Keratinocyte (primary cell): ENCODE data around the gene MRPS15. TPM values are rescaled to one million over a fixed set of nuclear protein-coding genes. Genes with fewer than 3 reads are reported as not detected.
"Not testable (repeated sequence)": the region's sequence is repeated elsewhere in the genome, so short reads cannot be mapped to it uniquely, and the experiment has no call there.

Experiments
- DNase-seq: peaks from one replicate; pipeline ENCODE4 v3.0.0-alpha.2; 2011; ENCODE audit warnings: low read depth, missing footprints, low spot score
- FAIRE-seq: peaks from 2 replicates; lab custom pipeline; 2011; peaks lifted over from hg19 to GRCh38; lab: Jason Lieb, UNC
- H2AFZ ChIP-seq: 2 replicates; pipeline ENCODE4 v1.6.0; 2012; ENCODE audit warnings: low read length, control low read depth, inconsistent platforms; ENCODE audit not compliant: control insufficient read depth
- H3K27ac ChIP-seq: 2 replicates; pipeline ENCODE4 v1.5.1; 2011; ENCODE audit warnings: low read length; ENCODE audit not compliant: control insufficient read depth, insufficient read depth
- H3K27me3 ChIP-seq: 3 replicates; pipeline ENCODE4 v1.6.0; 2011; ENCODE audit warnings: low read length; ENCODE audit not compliant: control insufficient read depth, insufficient read depth; ENCODE audit errors: extremely low read depth
- H3K36me3 ChIP-seq, 2 experiments: 2 replicates in 1 of 2; 3 replicates in 1 of 2; pipeline ENCODE4 v1.5.1; 2011; ENCODE audit warnings: low read length in 2 of 2, mild to moderate bottlenecking in 1 of 2; ENCODE audit not compliant: control insufficient read depth in 2 of 2, insufficient read depth in 2 of 2; ENCODE audit errors: extremely low read depth in 1 of 2
- H3K4me1 ChIP-seq: 3 replicates; pipeline ENCODE4 v1.5.1; 2011; ENCODE audit warnings: low read length; ENCODE audit not compliant: control insufficient read depth, insufficient read depth; ENCODE audit errors: extremely low read depth
- H3K4me2 ChIP-seq: 3 replicates; pipeline ENCODE4 v1.6.0; 2011; ENCODE audit warnings: low read depth, low read length; ENCODE audit not compliant: control insufficient read depth, insufficient read depth; ENCODE audit errors: extremely low read depth
- H3K4me3 ChIP-seq, 3 experiments: fragments of 200-600 bp in 1 of 3; sonication (generic) in 1 of 3; 2 replicates in 2 of 3; 3 replicates in 1 of 3; pipeline ENCODE4 v1.5.1; 2011 to 2016; ENCODE audit warnings: low read length in 3 of 3, mild to moderate bottlenecking in 3 of 3, control low read depth in 2 of 3, inconsistent platforms in 1 of 3, low read depth in 1 of 3, mixed read lengths in 1 of 3, mixed run types in 1 of 3, moderate library complexity in 1 of 3; ENCODE audit not compliant: control insufficient read depth in 2 of 3, insufficient read depth in 2 of 3; ENCODE audit errors: extremely low read depth in 1 of 3
- H3K79me2 ChIP-seq: 2 replicates; pipeline ENCODE4 v1.6.0; 2012; ENCODE audit warnings: low read length; ENCODE audit not compliant: control insufficient read depth, insufficient read depth
- H3K9ac ChIP-seq: 3 replicates; pipeline ENCODE4 v1.6.0; 2011; ENCODE audit warnings: low read length; ENCODE audit not compliant: control insufficient read depth, insufficient read depth; ENCODE audit errors: extremely low read depth
- H3K9me1 ChIP-seq: 3 replicates; pipeline ENCODE4 v1.6.0; 2011; ENCODE audit warnings: low read length; ENCODE audit not compliant: control insufficient read depth, insufficient read depth; ENCODE audit errors: extremely low read depth
- H3K9me3 ChIP-seq: 2 replicates; pipeline ENCODE4 v1.5.1; 2012; ENCODE audit warnings: low read depth, low read length; ENCODE audit not compliant: control insufficient read depth
- H4K20me1 ChIP-seq: 3 replicates; pipeline ENCODE4 v1.6.0; 2011; ENCODE audit warnings: low read length; ENCODE audit not compliant: control insufficient read depth, insufficient read depth; ENCODE audit errors: extremely low read depth
- CTCF ChIP-seq, 3 experiments: IDR thresholded peaks in 1 of 3; conservative IDR thresholded peaks in 1 of 3; optimal IDR thresholded peaks in 1 of 3; 2 replicates in 2 of 3; 3 replicates in 1 of 3; pipeline versions ENCODE3 to v1.5.1; 2011; ENCODE audit warnings: low read length in 3 of 3, mild to moderate bottlenecking in 3 of 3, moderate library complexity in 2 of 3, control low read depth in 1 of 3, inconsistent platforms in 1 of 3; ENCODE audit not compliant: insufficient read depth in 2 of 3; ENCODE audit errors: extremely low read depth in 1 of 3
- EZH2 ChIP-seq: IDR thresholded peaks from one replicate; pipeline ENCODE4 v1.6.1; 2012; ENCODE audit warnings: inconsistent platforms, mild to moderate bottlenecking, low read length, moderate library complexity
- dilution Hi-C: fragments of 300-500 bp; cut with MboI; formaldehyde crosslinking; loops from one replicate; pipeline ENCODE4 v1.7.0; 2020; ENCODE audit warnings: low sequenced_read_pairs; ENCODE audit not compliant: extremely low pct_ligation_motif_present
- polyA plus RNA-seq, 5 experiments: library from polyadenylated mRNA; depleted of rRNA in 3 of 5; stranded (reverse) in 3 of 5; stranded (forward) in 1 of 5; unstranded in 1 of 5; fragments of >200 nt; gene quantifications; 1 replicate in 1 of 5; 2 replicates in 3 of 5; 3 replicates in 1 of 5; pipeline versions ENCODE4 v1.2.1 to v1.2.3, GENCODE V29; 2011 to 2012; ENCODE audit warnings: missing spikeins in 2 of 5, low read depth in 1 of 5, low replicate concordance in 1 of 5

The MRPS15 gene
- polyA plus RNA-seq, 1 donor (not counting 4 experiments of a cell fraction or from before 2014, with no cell fraction given), result 130 TPM

- peak; percentile 96 for DNase-seq
Observed at GRCh38 chr1:36511804-36512798, 47.9 kb upstream of the MRPS15 start.

GRCh38 chr1:36511220-36511619 is 47.0 kb upstream of the MRPS15 start:
- H3K9me3 ChIP-seq, H3K79me2 ChIP-seq, H3K9me1 ChIP-seq, H3K27me3 ChIP-seq, H3K4me3 ChIP-seq, H3K36me3 ChIP-seq, FAIRE-seq, H2AFZ ChIP-seq, H3K27ac ChIP-seq, dilution Hi-C loops, H3K4me1 ChIP-seq, DNase-seq, H3K9ac ChIP-seq, H4K20me1 ChIP-seq, H3K4me2 ChIP-seq: not testable (repeated sequence)

More at GRCh38 chr1:36511804-36512798, 47.9 kb upstream of the MRPS15 start:
- dilution Hi-C loops, result no loop called here
- peak; percentile 99 for FAIRE-seq
- TF ChIP-seq EZH2, result no peak
- no peak for TF ChIP-seq CTCF (optimal IDR thresholded peaks at IDR 0.05 in 1 of 3, IDR thresholded peaks at IDR 0.05 in 1 of 3, conservative IDR thresholded peaks at IDR 0.05 in 1 of 3; ENCODE audit: extremely low read depth in 1 of 3, insufficient read depth in 2 of 3, low read length in 3 of 3)
- Histone ChIP-seq H3K36me3 (no peaks in the 10 kb centered on the region), H3K4me3 (no peak overlapping the region), H3K79me2 (no peaks in the 10 kb centered on the region), H3K4me2 (peak overlapping the region; percentile 49), H2AFZ (no peak overlapping the region), H3K27ac (peak overlapping the region; percentile 78), H3K4me1 (peaks cover 8% of the 10 kb centered on the region), H3K27me3 (no peaks in the 10 kb centered on the region), H3K9me1 (no peaks in the 10 kb centered on the region), H4K20me1 (no peaks in the 10 kb centered on the region), H3K9ac (peak overlapping the region; percentile 38), H3K9me3 (no peaks in the 10 kb centered on the region)
